NT2/D1 (cell line): ENCODE measurements around the gene NCKIPSD.

ENCODE experiments used
- YY1 ChIP-seq: IDR thresholded peaks from 2 replicates; pipeline ENCODE4 v1.6.1; 2011; ENCODE audit not compliant: insufficient read length, insufficient read depth
- ZNF274 ChIP-seq: IDR thresholded peaks from 2 replicates; pipeline ENCODE4 v1.6.1; 2011; ENCODE audit warnings: mild to moderate bottlenecking, low read depth, low read length

- TF ChIP-seq YY1 (peak; percentile 89), ZNF274 (no peak)
These were observed 22.8 kb downstream of the NCKIPSD start, which contains the start of gene CELSR3 for GRCh38 chr3:48662753-48663488.
